Left lung (tissue), 10 donors: ENCODE data around the gene IRF2. TPM values are rescaled to one million over a fixed set of nuclear protein-coding genes. Genes with fewer than 3 reads are reported as not detected.

Experiments
- ATAC-seq: fragments of 200-7000 bp; cut with Tn5 transposase; one replicate; pipeline ENCODE4 v1.9.1; 2020; ENCODE audit warnings: moderate library complexity
- DNase-seq, 4 donors: peaks; one replicate each; pipeline ENCODE4 v3.0.0-alpha.2; 2013 to 2020
- H3K27ac ChIP-seq, 2 donors: fragments of 200-600 bp; sonication (generic) in 1 of 2; one replicate each; pipeline versions ENCODE4 v1.5.0 to v1.8.0; 2020 to 2021
- H3K27me3 ChIP-seq, 2 donors: fragments of 200-600 bp; sonication (generic) in 1 of 2; one replicate each; pipeline versions ENCODE4 v1.5.0 to v1.8.0; 2020 to 2021
- H3K36me3 ChIP-seq, 2 donors: fragments of 200-600 bp; sonication (generic) in 1 of 2; one replicate each; pipeline versions ENCODE4 v1.5.0 to v1.8.0; 2020 to 2021
- H3K4me1 ChIP-seq, 2 donors: fragments of 200-600 bp; one replicate each; pipeline ENCODE4 v1.8.0; 2021
- H3K4me3 ChIP-seq, 2 donors: fragments of 200-600 bp; sonication (generic) in 1 of 2; one replicate each; pipeline versions ENCODE4 v1.5.0 to v1.8.0; 2020 to 2021; ENCODE audit warnings: mild to moderate bottlenecking in 1 of 2
- H3K9me3 ChIP-seq, 2 donors: fragments of 200-600 bp; sonication (generic) in 1 of 2; one replicate each; pipeline versions ENCODE4 v1.5.0 to v1.8.0; 2020 to 2021
- intact Hi-C, 2 donors: fragments of 100-400 bp; cut with DNase I; formaldehyde crosslinking; loops; one replicate each; pipeline versions ENCODE4 v1.11.2 to v1.14.2; 2022
- polyA plus RNA-seq, 6 donors: library from polyadenylated mRNA; unstranded; fragments of 120-200 nt; gene quantifications; one replicate each; pipeline ENCODE4 v1.2.1, GENCODE V29; 2013; ENCODE audit not compliant: insufficient read length in 6 of 6
- total RNA-seq, 2 donors: library from RNA; stranded (reverse); fragmentation: NEBNext Ultra II Directional; extraction: Animal tissue kit (Norgen Biotek cat#: 25700); gene quantifications; one replicate each; pipeline ENCODE4 v1.2.1, GENCODE V29; 2021
- TF ChIP-seq, protein P1 (sequence below), 2 donors: fragments of 200-600 bp; sonication (generic) in 1 of 2; IDR thresholded peaks; one replicate each; pipeline versions ENCODE4 v1.5.0 to v1.8.0; 2021; ENCODE audit warnings: antibody characterized with exemption in 2 of 2
- donor health status: DM: no; HTN: yes; CAD: no.
- donor health status: DM: no; HTN: no; CAD: no.

IRF2 gene
- total and polyA plus RNA-seq, 8 donors, result 32.8 to 50.2 (median 47.0) TPM

DNA sequence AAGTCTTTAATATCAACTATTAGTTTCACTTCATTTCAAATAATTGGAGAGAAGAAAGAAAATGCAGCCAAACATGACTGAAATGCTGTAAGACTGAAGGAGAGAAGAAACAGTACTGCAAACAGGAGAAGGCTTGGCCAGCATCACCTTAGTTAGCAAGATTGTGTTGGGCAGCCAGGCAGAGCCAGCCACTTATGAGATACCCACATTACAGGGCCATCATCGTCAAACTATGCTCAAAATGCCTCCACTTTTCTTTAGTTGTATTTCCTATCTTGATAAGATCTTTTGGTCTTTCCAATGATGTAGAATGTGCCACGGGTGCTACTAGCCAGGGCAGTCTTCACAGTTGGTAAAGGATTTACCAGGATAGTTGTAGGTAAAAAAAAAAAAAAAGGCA lies 10.9 kb upstream of the IRF2 start:
- Histone ChIP-seq H3K4me1 (peaks cover 0 to 16% of the 10 kb centered on the region in 2 donors), H3K27ac (no peak overlapping the region), H3K27me3 (no peaks in the 10 kb centered on the region), H3K9me3 (no peaks in the 10 kb centered on the region), H3K36me3 (no peaks in the 10 kb centered on the region), H3K4me3 (no peak overlapping the region)
- intact Hi-C loops, result no loop called here
- DNase-seq (no peak), ATAC-seq (no peak)
- TF ChIP-seq, protein P1, sequence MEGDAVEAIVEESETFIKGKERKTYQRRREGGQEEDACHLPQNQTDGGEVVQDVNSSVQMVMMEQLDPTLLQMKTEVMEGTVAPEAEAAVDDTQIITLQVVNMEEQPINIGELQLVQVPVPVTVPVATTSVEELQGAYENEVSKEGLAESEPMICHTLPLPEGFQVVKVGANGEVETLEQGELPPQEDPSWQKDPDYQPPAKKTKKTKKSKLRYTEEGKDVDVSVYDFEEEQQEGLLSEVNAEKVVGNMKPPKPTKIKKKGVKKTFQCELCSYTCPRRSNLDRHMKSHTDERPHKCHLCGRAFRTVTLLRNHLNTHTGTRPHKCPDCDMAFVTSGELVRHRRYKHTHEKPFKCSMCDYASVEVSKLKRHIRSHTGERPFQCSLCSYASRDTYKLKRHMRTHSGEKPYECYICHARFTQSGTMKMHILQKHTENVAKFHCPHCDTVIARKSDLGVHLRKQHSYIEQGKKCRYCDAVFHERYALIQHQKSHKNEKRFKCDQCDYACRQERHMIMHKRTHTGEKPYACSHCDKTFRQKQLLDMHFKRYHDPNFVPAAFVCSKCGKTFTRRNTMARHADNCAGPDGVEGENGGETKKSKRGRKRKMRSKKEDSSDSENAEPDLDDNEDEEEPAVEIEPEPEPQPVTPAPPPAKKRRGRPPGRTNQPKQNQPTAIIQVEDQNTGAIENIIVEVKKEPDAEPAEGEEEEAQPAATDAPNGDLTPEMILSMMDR (IDR thresholded peaks at IDR 0.05), result no peak

GRCh38 chr4:184481544-184481943 lies 7.2 kb upstream of the IRF2 start:
- ATAC-seq (no peak), DNase-seq (no peak)
- intact Hi-C loops, result no loop called here
- H3K9me3 ChIP-seq, result no peaks in the 10 kb centered on the region
- TF ChIP-seq, protein P1 (IDR thresholded peaks at IDR 0.05), result no peak
- no peak overlapping the region for H3K27ac ChIP-seq
- H3K36me3 ChIP-seq, result no peaks in the 10 kb centered on the region
- no peak overlapping the region for H3K4me3 ChIP-seq
- H3K4me1 ChIP-seq, result peaks cover 9 to 51% of the 10 kb centered on the region in 2 donors
- H3K27me3 ChIP-seq, result no peaks in the 10 kb centered on the region

DNA sequence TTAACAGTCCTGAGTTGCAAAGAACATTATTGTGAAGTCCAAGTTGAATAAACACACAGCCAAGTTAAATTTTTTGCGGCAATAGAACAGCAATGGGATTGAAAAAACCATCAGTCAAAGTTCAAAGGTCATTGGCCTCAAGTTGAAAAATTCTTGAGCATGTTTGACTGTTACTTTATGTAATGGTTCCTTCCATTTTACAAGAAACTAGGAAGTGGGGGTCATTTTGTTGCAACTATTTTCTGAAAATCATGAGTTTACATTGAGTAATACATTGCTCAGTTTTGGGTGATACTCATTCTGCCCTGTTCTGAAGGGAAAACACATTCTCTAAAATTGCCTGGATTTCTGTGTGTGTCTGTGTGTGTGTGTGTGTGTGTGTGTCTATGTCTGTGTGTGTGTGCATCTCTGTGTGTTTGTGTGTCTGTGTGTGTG lies 5.2 kb upstream of the IRF2 start:
- intact Hi-C loops, result loop anchor here in 1 of 2 donors (10.0 kb wide), 1 partner anchor 55 kb away; no protein-coding TSS in a partner anchor
- peak overlapping the region; percentile 27 to 99 for H3K27ac ChIP-seq
- peak; percentile 5 for ATAC-seq

GRCh38 chr4:184477201-184477999 lies 3.0 kb upstream of the IRF2 start:
- peak overlapping the region in 1 of 2 donors; percentile 87 for H3K4me3 ChIP-seq
- peak overlapping the region in 1 of 2 donors; percentile 99 for H3K27ac ChIP-seq
- H3K27me3 ChIP-seq, result no peaks in the 10 kb centered on the region
- no peaks in the 10 kb centered on the region for H3K36me3 ChIP-seq
- DNase-seq, result peak in 1 of 4 donors; percentile 26
- H3K4me1 ChIP-seq, result peaks cover 18 to 67% of the 10 kb centered on the region in 2 donors
- no peaks in the 10 kb centered on the region for H3K9me3 ChIP-seq
- intact Hi-C loops, result loop anchor here in 1 of 2 donors (10.0 kb wide), 1 partner anchor 57 kb away; no protein-coding TSS in a partner anchor
- TF ChIP-seq, protein P1 (IDR thresholded peaks at IDR 0.05), result no peak
- no peak for ATAC-seq

More for the DNA sequence above, 5.2 kb upstream of the IRF2 start:
- Histone ChIP-seq H3K9me3 (no peaks in the 10 kb centered on the region), H3K27me3 (no peaks in the 10 kb centered on the region), H3K4me3 (no peak overlapping the region), H3K4me1 (peaks cover 18 to 65% of the 10 kb centered on the region in 2 donors), H3K36me3 (no peaks in the 10 kb centered on the region)
- DNase-seq, result no peak
- TF ChIP-seq, protein P1 (IDR thresholded peaks at IDR 0.05), result no peak

DNA sequence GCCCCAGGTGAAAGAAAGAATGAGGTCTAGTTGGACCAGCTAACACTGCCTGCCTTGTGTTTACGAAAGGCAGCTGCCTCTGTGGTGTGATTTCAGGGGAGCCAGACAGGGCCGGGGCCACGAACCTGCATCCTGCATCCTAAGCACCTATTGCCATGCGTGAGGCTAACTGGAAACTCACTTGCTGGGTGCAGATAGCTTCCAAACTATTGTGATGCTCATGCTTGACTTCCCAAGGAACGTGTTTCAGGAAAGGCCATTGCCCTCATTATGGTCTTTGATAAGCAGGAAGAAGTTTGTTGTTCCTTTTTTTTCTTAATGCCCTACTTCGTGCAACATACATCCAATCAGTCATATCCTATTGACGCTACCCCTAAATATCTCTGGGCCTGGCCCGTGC lies 2.3 kb upstream of the IRF2 start:
- ATAC-seq, result no peak
- intact Hi-C loops, result loop anchor here in 1 of 2 donors (10.0 kb wide), 1 partner anchor 58 kb away; no protein-coding TSS in a partner anchor
- no peaks in the 10 kb centered on the region for H3K36me3 ChIP-seq
- no peaks in the 10 kb centered on the region for H3K9me3 ChIP-seq
- TF ChIP-seq, protein P1 (IDR thresholded peaks at IDR 0.05), result no peak
- H3K27me3 ChIP-seq, result no peaks in the 10 kb centered on the region
- H3K27ac ChIP-seq, result peak overlapping the region in 1 of 2 donors; percentile 99
- DNase-seq, result no peak
- H3K4me1 ChIP-seq, result peaks cover 18 to 69% of the 10 kb centered on the region in 2 donors
- H3K4me3 ChIP-seq, result peak overlapping the region in 1 of 2 donors; percentile 87
